Activated effector memory CD4-positive, alpha-beta T cell treated with anti-CD3 and anti-CD28 coated beads, Interleukin-2, amount 50 U/mL, for 16 hours (primary cell): ENCODE measurements around the gene FADS3.

Source experiments
- DNase-seq: peaks from one replicate; pipeline ENCODE4 v3.0.0-alpha.2; 2020

FADS3 gene

DNA sequence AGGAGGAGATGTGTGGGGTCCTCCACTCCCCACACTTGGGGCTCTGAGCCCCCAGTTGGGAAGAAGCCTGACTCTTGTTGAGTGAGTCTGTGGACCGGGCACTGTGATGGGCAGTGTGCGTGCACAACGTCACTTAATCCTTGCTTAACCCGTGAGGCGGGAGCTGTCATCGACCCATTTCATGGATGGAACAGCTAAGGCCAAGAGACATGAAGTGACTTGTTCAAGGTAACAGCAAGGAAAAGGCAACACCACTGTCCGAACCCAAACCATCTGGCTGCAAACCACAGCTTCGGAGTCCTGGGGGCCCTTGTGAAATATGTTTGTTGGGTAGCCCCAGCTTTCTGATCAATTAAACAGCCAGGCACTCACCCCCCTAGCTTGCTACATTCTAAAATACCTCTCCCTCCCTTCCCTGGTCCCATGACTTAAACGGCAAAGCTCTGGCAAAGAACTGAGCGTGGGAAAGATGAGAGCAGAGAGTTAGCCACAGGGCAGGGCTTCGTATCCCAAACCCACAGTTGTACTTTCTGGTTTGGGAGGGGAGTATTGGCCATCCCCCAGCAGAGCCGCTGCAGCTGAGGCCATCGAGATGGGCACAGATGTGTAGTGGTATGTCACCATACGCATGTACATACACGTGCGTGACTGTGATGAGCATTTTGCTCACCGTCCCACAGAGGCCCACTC, 37.0 kb downstream of the FADS3 start:
- no peak for DNase-seq

- no peak for DNase-seq
These were observed 37.6 kb downstream of the FADS3 start for GRCh38 chr11:61853698-61854169.

GRCh38 chr11:61851900-61852295, 39.4 kb downstream of the FADS3 start:
- DNase-seq: no peak

- no peak for DNase-seq
These were observed 40.0 kb downstream of the FADS3 start for GRCh38 chr11:61851113-61851899.

DNA sequence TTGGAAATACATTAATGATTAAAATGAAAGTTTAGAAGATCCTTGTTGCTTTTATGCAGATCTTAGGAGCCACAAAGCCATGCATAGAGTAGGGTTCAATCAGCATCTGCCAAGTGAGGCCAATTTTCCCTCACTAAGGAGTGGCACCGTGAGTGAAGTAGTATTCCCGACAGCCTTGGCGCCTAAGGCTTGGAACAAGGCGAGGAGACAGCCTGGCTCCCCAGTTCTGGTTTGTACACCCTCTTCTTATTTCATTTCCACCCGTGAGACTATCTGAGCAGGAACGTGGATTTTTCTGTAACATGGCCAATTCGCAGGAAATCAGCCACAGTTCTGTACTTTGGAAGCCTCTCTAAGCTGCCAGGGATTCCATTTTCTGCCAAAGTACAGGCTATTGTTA, 40.7 kb downstream of the FADS3 start:
- DNase-seq: no peak

DNA sequence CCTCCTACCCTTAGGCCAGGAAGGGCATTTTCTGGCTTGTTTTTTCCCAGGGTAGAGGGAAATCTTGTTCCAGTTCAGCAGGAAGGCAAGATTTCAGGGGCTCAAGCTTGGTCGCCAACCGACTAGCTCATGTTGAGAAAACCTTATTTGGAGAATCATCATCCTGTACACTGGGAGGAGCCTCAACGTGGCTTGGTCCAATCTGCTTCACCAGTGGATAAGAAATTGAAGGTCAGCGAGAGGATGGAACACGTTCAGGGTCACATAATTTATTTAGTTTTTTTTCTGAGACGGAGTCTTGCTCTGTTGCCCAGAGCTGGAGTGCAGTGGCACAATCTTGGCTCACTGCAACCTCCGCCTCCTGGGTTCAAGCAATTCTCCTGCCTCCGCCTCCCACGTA, 42.7 kb downstream of the FADS3 start:
- no peak for DNase-seq

GRCh38 chr11:61847914-61848581, 43.3 kb downstream of the FADS3 start:
- no peak for DNase-seq

- DNase-seq: no peak
These were observed 44.9 kb downstream of the FADS3 start for GRCh38 chr11:61846362-61847020.

- no peak for DNase-seq
These were observed 46.3 kb downstream of the FADS3 start for GRCh38 chr11:61844909-61845565.

GRCh38 chr11:61842528-61842820, 48.9 kb downstream of the FADS3 start:
- DNase-seq: no peak

GRCh38 chr11:61841636-61842527, 49.5 kb downstream of the FADS3 start:
- DNase-seq: no peak

GRCh38 chr11:61840371-61840770, 51.0 kb downstream of the FADS3 start:
- DNase-seq: no peak

- DNase-seq: no peak
These were observed 51.6 kb downstream of the FADS3 start for GRCh38 chr11:61839742-61840141.

DNA sequence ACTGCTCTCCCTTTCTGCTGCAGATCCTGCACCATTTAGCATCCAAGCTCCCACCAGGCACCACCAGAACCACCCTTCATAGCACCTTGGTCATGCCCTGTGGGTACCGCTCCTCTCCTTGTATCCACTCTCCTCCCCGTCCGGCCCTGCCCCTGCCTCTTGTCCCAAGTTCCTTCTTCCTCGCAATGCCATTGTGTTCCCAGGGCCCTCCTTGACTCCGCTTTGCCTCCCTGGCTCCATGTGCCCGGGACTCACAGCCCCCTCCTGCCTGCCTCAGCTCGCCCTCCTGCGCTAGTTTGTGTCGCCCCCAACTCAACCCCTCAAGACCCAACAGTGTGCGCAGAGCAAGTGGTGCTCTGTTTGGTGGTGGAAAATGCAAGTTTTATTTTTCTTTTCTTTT, 52.4 kb downstream of the FADS3 start:
- no peak for DNase-seq

GRCh38 chr11:61838501-61838900, 52.8 kb downstream of the FADS3 start:
- no peak for DNase-seq

DNA sequence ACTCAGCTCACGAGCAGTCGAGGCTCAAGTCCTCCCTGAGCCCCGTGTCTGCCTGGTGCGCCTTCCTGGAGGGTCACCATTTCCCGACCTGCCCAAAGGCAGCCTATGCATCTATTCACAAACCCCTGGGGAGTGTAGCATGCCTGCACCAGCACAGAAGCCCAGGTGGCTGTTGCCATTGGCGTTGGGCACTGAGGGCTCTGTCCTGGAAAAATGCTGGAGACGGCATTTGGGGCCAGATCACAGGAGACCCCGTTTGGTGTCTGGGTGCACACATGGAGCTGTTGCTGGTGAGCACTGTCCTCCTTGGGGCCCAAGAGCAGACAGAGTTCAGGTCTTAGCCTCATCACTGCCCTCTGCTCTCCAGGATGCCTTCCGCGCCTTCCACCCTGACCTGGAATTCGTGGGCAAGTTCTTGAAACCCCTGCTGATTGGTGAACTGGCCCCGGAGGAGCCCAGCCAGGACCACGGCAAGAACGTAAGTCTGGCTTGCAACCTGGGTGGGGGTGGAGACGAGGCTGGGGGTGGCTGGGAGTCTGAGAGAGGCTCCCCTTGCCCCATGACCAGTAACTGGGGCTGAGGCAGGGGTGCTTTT, 53.8 kb downstream of the FADS3 start:
- no peak for DNase-seq

DNA sequence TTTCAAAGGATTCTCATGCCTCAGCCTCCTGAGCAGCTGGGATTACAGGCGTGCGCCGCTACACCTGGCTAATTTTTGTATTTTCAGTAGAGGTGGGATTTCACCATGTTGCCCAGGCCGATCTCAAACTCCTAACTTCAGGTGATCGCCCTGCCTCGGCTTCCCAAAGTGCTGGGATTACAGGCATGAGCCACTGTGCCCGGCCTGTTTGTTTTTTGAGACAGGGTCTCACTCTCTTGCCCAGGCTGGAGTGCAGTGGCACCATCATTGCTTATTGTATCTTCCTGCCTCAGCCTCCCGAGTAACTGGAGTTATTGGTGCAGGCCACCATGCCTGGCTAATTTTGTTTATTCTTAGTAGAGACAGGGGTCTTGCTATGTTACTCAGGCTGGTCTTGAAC, 55.2 kb downstream of the FADS3 start:
- no peak for DNase-seq

DNA sequence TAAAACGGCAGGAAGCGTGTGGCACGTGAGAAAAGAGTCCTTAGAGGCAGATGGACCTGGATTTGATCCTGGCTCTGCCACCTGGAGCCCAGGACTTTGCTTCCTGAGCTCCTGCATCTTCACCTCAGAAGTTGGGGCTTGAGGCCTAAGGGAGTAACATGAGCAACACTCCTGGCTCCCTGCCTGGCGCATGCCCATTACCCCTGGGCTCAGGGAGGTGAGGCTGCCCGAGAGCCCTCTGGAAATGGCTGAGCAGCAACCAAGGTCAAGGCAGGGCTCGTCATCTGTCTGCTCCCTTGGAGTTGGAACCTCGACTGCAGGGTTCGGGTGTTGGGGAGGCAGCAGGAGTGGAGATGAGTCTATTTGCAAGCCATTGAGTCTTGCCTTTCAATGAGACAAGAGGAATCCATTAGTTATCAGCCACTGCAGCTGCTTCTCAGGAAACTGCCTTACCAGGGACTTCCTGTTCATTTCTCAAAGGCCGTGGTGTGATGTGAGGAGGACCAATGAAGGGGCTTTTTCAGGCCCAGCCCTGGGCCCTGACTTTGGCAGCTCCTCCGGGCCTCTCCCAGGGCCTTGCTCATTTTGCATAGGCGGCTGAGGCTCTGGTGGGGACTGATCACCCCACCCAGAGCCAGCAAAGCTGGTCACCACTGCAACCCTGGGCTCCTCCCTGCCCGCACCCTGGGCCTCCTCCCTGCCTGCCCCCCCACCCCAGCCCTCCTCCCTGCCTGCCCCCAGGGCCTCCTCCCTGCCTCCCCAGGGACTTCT, 56.9 kb downstream of the FADS3 start:
- DNase-seq: peak; percentile 66

DNA sequence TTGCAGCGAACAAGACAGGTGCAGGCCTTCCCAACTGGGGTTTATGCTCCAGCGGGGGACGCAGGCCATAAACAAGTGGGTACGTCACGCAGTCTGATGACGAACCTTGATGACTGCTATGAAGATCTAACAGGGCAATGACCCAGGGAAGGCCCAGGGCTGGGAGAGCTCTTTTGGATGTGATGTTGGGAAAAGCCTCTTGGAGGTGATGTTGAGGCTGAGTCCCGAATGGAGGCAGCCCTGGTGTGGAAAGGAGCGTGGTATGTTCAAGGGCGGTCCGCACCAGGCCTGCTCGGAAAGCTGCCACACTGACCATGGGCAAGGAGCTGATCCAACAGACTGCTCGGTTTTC, 57.4 kb downstream of the FADS3 start:
- DNase-seq: no peak

DNA sequence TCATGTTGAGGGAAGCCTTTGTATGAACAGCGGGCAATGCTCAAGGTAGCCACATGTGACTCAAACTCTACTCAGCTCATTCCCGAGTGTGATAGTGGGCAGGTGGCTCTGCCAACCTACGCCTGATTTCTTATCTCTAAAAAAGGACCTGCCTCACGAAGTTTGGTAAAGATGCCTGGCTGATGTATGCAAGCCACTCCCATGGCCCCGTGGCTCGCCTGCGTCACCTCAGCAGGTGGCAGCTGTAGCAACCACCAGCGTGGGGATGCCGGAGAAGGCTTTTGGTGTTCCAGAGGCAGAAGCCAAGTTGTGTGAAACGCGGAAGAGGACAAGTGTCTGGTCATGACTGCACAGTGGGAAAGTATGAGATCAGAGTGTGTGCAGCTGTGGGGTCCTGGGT, 57.9 kb downstream of the FADS3 start:
- DNase-seq: no peak

GRCh38 chr11:61832754-61833153, 58.6 kb downstream of the FADS3 start:
- no peak for DNase-seq
